ENCODE results near the gene OGDH.

DNA sequence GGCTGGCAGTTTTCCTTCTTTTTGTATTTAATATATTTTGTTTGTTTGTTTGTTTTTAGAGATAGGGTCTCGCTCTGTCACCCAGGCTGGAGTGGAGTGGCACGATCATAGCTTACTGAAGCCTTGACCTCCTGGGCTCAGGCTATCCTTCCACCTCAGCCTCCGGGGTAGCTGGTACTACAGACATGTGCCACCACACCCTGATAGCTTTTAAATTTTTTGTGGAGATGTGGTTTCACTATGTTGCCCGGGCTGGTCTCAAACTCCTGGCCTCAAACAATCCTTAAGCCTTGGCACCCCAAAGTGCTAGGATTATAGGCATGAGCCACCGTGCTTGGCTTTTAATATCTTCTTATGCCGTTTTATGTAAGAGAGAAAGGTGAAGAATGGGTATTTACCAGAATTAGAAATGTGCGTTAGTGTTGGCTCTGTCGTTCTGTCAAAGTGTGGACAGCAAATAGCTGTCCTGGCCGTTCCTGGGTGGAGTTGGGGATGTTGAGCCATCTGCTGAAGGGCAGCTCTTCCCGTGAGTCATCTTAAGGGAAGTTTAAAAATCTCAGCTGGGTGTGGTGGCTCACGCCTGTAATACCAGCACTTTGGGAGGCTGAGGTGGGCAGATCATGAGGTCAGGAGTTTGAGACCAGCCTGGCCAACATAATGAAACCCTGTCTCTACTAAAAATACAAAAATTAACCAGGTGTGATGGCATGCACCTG lies 14.8 kb downstream of the OGDH start:
- TF ChIP-seq SIN3A (IDR thresholded peaks at IDR 0.05; ENCODE audit: borderline replicate concordance, insufficient read depth, low read length) (no peak), POLR2AphosphoS5 (IDR thresholded peaks at IDR 0.05; ENCODE audit: low read depth, low read length) (no peak), TAF1 (IDR thresholded peaks at IDR 0.05; ENCODE audit: borderline replicate concordance, insufficient read depth, low read length) (no peak)
- TF ChIP-seq, protein P1, sequence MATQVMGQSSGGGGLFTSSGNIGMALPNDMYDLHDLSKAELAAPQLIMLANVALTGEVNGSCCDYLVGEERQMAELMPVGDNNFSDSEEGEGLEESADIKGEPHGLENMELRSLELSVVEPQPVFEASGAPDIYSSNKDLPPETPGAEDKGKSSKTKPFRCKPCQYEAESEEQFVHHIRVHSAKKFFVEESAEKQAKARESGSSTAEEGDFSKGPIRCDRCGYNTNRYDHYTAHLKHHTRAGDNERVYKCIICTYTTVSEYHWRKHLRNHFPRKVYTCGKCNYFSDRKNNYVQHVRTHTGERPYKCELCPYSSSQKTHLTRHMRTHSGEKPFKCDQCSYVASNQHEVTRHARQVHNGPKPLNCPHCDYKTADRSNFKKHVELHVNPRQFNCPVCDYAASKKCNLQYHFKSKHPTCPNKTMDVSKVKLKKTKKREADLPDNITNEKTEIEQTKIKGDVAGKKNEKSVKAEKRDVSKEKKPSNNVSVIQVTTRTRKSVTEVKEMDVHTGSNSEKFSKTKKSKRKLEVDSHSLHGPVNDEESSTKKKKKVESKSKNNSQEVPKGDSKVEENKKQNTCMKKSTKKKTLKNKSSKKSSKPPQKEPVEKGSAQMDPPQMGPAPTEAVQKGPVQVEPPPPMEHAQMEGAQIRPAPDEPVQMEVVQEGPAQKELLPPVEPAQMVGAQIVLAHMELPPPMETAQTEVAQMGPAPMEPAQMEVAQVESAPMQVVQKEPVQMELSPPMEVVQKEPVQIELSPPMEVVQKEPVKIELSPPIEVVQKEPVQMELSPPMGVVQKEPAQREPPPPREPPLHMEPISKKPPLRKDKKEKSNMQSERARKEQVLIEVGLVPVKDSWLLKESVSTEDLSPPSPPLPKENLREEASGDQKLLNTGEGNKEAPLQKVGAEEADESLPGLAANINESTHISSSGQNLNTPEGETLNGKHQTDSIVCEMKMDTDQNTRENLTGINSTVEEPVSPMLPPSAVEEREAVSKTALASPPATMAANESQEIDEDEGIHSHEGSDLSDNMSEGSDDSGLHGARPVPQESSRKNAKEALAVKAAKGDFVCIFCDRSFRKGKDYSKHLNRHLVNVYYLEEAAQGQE (IDR thresholded peaks at IDR 0.05; ENCODE audit: insufficient read depth in 1 of 2, low read depth in 2 of 2, low read length in 2 of 2), result no peak

Data from PFSK-1 (cell line).